Endometrial microvascular endothelial cells (primary cell): ENCODE results near the gene NAV2. TPM values are rescaled to one million over a fixed set of nuclear protein-coding genes. Genes with fewer than 3 reads are reported as not detected.

ENCODE experiments used
- in situ Hi-C: cut with HindIII; loops from 2 replicates; pipeline ENCODE4 v1.10.0; 2017; ENCODE audit warnings: low sequenced_read_pairs, low pct_unique_long_range_greater_than_20kb; ENCODE audit errors: inconsistent ontology term
- total RNA-seq: library from RNA; depleted of rRNA; stranded (reverse); fragments of >200 nt; gene quantifications from one replicate; pipeline ENCODE4 v1.2.3, GENCODE V29; 2015; ENCODE audit errors: inconsistent ontology term

Gene NAV2
- total RNA-seq, 1 donor from 2014 or later, result 27.0 TPM

- in situ Hi-C loops, result no loop called here
Observed at GRCh38 chr11:19817265-19817851, 104.7 kb downstream of the NAV2 start.

GRCh38 chr11:19817870-19818269 lies 105.2 kb downstream of the NAV2 start:
- in situ Hi-C loops, result no loop called here

- in situ Hi-C loops, result no loop called here
Observed at GRCh38 chr11:19818619-19819018, 106.0 kb downstream of the NAV2 start.

GRCh38 chr11:19819148-19819547 lies 106.5 kb downstream of the NAV2 start:
- in situ Hi-C loops, result no loop called here

- in situ Hi-C loops, result no loop called here
Observed at GRCh38 chr11:19820100-19820499, 107.5 kb downstream of the NAV2 start.

- in situ Hi-C loops, result no loop called here
Observed at GRCh38 chr11:19821412-19821875, 108.8 kb downstream of the NAV2 start.

GRCh38 chr11:19821993-19822392 lies 109.4 kb downstream of the NAV2 start:
- in situ Hi-C loops, result no loop called here

- in situ Hi-C loops, result no loop called here
Observed at GRCh38 chr11:19822531-19822930, 109.9 kb downstream of the NAV2 start.

GRCh38 chr11:19826606-19827005 lies 114.0 kb downstream of the NAV2 start:
- in situ Hi-C loops, result no loop called here

GRCh38 chr11:19827399-19828135 lies 114.9 kb downstream of the NAV2 start:
- in situ Hi-C loops, result no loop called here

- in situ Hi-C loops, result no loop called here
Observed at GRCh38 chr11:19828382-19829108, 115.9 kb downstream of the NAV2 start.

GRCh38 chr11:19829109-19829837 lies 116.6 kb downstream of the NAV2 start:
- in situ Hi-C loops, result no loop called here

- in situ Hi-C loops, result no loop called here
Observed at GRCh38 chr11:19832086-19832750, 119.6 kb downstream of the NAV2 start.

- in situ Hi-C loops, result no loop called here
Observed at GRCh38 chr11:19832901-19833300, 120.3 kb downstream of the NAV2 start.

GRCh38 chr11:19834771-19835170 lies 122.1 kb downstream of the NAV2 start:
- in situ Hi-C loops, result no loop called here

- in situ Hi-C loops, result no loop called here
Observed at GRCh38 chr11:19836666-19837065, 124.0 kb downstream of the NAV2 start.

- in situ Hi-C loops, result no loop called here
Observed at GRCh38 chr11:19838994-19839768, 126.5 kb downstream of the NAV2 start.

- in situ Hi-C loops, result no loop called here
Observed at GRCh38 chr11:19840961-19841360, 128.3 kb downstream of the NAV2 start.
